CD8-positive, alpha-beta memory T cell (primary cell): Measurements from ENCODE around the gene PIP4K2A. TPM values are rescaled to one million over a fixed set of nuclear protein-coding genes. Genes with fewer than 3 reads are reported as not detected.

Experiments used
- CTCF ChIA-PET: fragments of 350-600 bp; sonication (Branson Sonifier 250); formaldehyde crosslinking; loops from one replicate; lab custom pipeline; 2021; ENCODE audit warnings: antibody characterized with exemption; lab: Charles Lee
- POLR2A ChIA-PET: fragments of 350-600 bp; sonication (Branson Sonifier 250); formaldehyde crosslinking; loops from one replicate; lab custom pipeline; 2021; ENCODE audit warnings: antibody characterized with exemption; lab: Charles Lee
- DNase-seq, 5 donors: peaks; one replicate each; pipeline versions ENCODE4 v3.0.0 to v3.0.0-alpha.2; 2020 to 2022; ENCODE audit warnings: mixed read lengths in 1 of 5
- H3K27ac ChIP-seq: one replicate; pipeline ENCODE4 v1.7.0; 2013; ENCODE audit warnings: low read depth, mild to moderate bottlenecking, low read length, moderate library complexity
- H3K27me3 ChIP-seq: 2 replicates; pipeline ENCODE4 v1.7.0; 2013; ENCODE audit warnings: low read length, mild to moderate bottlenecking; ENCODE audit not compliant: insufficient read depth, poor library complexity, severe bottlenecking
- H3K36me3 ChIP-seq: 2 replicates; pipeline ENCODE4 v1.7.0; 2013; ENCODE audit warnings: mild to moderate bottlenecking, low read length, moderate library complexity; ENCODE audit not compliant: insufficient read depth
- H3K4me1 ChIP-seq: 2 replicates; pipeline ENCODE4 v1.7.0; 2013; ENCODE audit warnings: mild to moderate bottlenecking, low read length, moderate library complexity; ENCODE audit not compliant: insufficient read depth
- H3K4me3 ChIP-seq: 2 replicates; pipeline ENCODE4 v1.7.0; 2013; ENCODE audit warnings: mild to moderate bottlenecking, low read length
- H3K9me3 ChIP-seq: 2 replicates; pipeline ENCODE4 v1.7.0; 2013; ENCODE audit warnings: mild to moderate bottlenecking, low read length
- H3K27ac Mint-ChIP-seq, 8 donors: one replicate each; pipeline ENCODE4 v1.8.0; 2020 to 2021; ENCODE audit warnings: mixed read lengths in 8 of 8, mild to moderate bottlenecking in 6 of 8, inconsistent platforms in 3 of 8, moderate library complexity in 3 of 8
- H3K27me3 Mint-ChIP-seq, 2 donors: one replicate each; pipeline ENCODE4 v1.8.0; 2020 to 2021; ENCODE audit warnings: mixed read lengths in 2 of 2, mild to moderate bottlenecking in 1 of 2, moderate library complexity in 1 of 2
- H3K36me3 Mint-ChIP-seq, 3 donors: one replicate each; pipeline ENCODE4 v1.8.0; 2020 to 2021; ENCODE audit warnings: mixed read lengths in 3 of 3, inconsistent platforms in 1 of 3, mild to moderate bottlenecking in 1 of 3
- H3K4me1 Mint-ChIP-seq, 3 donors: one replicate each; pipeline ENCODE4 v1.8.0; 2020 to 2021; ENCODE audit warnings: mixed read lengths in 3 of 3, inconsistent platforms in 1 of 3, mild to moderate bottlenecking in 1 of 3
- H3K4me3 Mint-ChIP-seq, 7 donors: one replicate each; pipeline ENCODE4 v1.8.0; 2020 to 2021; ENCODE audit warnings: mixed read lengths in 7 of 7, mild to moderate bottlenecking in 6 of 7, moderate library complexity in 4 of 7, inconsistent platforms in 2 of 7
- H3K9me3 Mint-ChIP-seq, 5 donors: one replicate each; pipeline ENCODE4 v1.8.0; 2020 to 2022; ENCODE audit warnings: mixed read lengths in 5 of 5, mild to moderate bottlenecking in 3 of 5, moderate library complexity in 2 of 5, inconsistent platforms in 1 of 5
- polyA plus RNA-seq: library from polyadenylated mRNA; unstranded; fragments of 300-500 nt; fragmentation: Illumina TruSeq; gene quantifications from one replicate; pipeline ENCODE4 v1.2.3, GENCODE V29; 2021
- total RNA-seq, 2 experiments: library from RNA; stranded (reverse); gene quantifications; one replicate each; pipeline ENCODE4 v1.2.3, GENCODE V29; 2021

Gene PIP4K2A
- total and polyA plus RNA-seq, 3 experiments from 2014 or later: 116 to 130 (median 120) TPM

DNA sequence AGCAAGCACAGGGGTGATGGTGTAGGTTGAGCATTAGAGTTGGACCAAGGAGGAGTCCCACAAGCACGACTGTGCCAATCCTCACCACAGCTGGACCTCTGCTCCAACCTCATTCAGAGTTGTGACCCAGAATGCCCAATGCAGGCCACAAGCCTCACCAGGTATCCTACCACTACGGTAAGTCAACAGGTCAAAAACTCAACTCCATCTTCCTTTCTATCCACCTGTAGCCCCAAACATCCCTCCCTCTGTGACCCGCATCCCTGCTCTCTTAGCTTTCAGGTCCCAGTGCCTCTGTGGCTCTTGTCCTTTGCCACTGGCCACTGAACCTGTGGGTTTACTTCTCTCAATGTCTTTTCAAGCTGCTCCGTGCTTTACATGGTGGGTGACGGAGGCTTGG lies 112.8 kb downstream of the PIP4K2A start:
- H3K27ac Mint-ChIP-seq: peak overlapping the region; percentile 85 to 99 (median 93)
- H3K4me1 ChIP-seq: peaks cover 96% of the 10 kb centered on the region
- peaks cover 12 to 68% (median 13%) of the 10 kb centered on the region in 3 donors for H3K36me3 Mint-ChIP-seq
- peaks cover 92 to 98% (median 98%) of the 10 kb centered on the region in 3 donors for H3K4me1 Mint-ChIP-seq
- peak overlapping the region; percentile 67 to 88 (median 71) for H3K4me3 Mint-ChIP-seq
- peak overlapping the region; percentile 41 for H3K27ac ChIP-seq
- H3K9me3 Mint-ChIP-seq: no peaks in the 10 kb centered on the region
- no peak for DNase-seq
- H3K27me3 Mint-ChIP-seq: no peaks in the 10 kb centered on the region
- POLR2A ChIA-PET: interaction anchor here (0.8 to 1.6 kb wide), 5 partner anchors 9 to 108 kb away, joined by 3 to 11 read pairs (median 3); no protein-coding TSS in a partner anchor
- CTCF ChIA-PET: interaction anchor here (0.9 to 1.7 kb wide), 8 partner anchors 9 to 76 kb away, joined by 3 to 5 read pairs (median 3); no protein-coding TSS in a partner anchor
- no peaks in the 10 kb centered on the region for H3K27me3 ChIP-seq
- peaks cover 16% of the 10 kb centered on the region for H3K36me3 ChIP-seq
- H3K9me3 ChIP-seq: no peaks in the 10 kb centered on the region
- H3K4me3 ChIP-seq: peak overlapping the region; percentile 34

DNA sequence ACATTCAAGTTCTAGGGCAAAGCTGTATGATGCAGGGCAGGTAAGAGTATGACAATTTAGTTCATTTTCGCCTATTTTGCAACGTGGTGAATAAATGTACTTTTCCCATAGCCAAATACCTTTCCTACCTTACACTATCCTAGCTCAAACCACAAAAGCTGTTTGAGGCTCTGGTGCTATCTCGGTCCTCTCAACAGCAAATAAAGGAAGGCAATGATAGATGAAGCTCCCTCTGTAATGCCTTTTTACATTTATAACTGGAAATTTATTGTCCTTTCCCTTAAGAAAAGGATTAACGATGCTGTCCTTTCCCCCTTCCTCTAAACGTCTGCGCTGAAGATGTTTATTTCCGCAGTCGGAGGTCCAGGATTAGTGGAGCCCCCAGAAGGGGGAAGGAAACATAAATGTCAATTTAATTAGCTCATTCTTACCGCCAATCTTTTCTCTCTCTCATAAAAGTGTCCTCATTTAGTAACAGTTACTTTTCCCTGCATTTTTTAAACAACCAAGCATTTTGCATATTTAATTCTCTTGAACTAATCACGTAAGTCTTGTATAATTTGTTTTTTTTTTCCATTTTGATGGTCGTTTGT lies 114.6 kb downstream of the PIP4K2A start:
- DNase-seq: no peak
- Histone ChIP-seq H3K4me1 (peaks cover 86% of the 10 kb centered on the region), H3K9me3 (no peaks in the 10 kb centered on the region), H3K27ac (peak overlapping the region; percentile 10), H3K4me3 (peak overlapping the region; percentile 24), H3K36me3 (peaks cover 16% of the 10 kb centered on the region), H3K27me3 (no peaks in the 10 kb centered on the region)
- Mint-ChIP-seq H3K4me1 (peaks cover 89 to 99% (median 94%) of the 10 kb centered on the region in 3 donors), H3K27ac (peak overlapping the region; percentile 85 to 98 (median 92)), H3K27me3 (no peaks in the 10 kb centered on the region), H3K36me3 (peaks cover 11 to 68% (median 12%) of the 10 kb centered on the region in 3 donors), H3K9me3 (no peaks in the 10 kb centered on the region), H3K4me3 (peak overlapping the region; percentile 5 to 77 (median 67))
- ChIA-PET CTCF (interaction anchor here (1.1 to 2.0 kb wide), 4 partner anchors 11 to 54 kb away, joined by 3 to 8 read pairs (median 4); no protein-coding TSS in a partner anchor), POLR2A (interaction anchor here (1.0 to 1.2 kb wide), 3 partner anchors 12 to 50 kb away, joined by 4 to 6 read pairs (median 4); no protein-coding TSS in a partner anchor)

DNA sequence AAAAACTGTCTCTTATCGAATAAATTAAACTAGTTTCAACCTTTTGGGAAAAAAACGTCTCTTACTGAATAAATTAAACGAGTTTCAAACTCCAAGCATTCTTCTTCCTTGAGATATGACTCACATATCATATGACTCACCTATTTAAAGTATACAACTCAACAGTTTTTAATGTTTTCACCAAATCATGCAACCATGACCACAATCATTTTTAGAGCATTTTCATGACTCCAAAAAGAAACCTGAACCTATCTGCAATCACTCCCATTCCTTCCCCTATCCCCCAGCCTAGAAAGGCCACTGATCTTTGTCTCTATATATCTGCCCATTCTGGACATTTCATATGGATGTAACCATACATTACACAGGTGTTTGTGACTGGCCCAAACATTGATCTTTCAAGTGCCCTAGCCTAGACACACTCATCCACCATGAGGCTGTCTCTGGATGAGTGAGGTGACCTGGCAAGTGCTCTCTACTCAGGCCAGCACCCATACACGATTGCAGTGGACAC lies 115.3 kb downstream of the PIP4K2A start:
- H3K4me1 Mint-ChIP-seq: peaks cover 85 to 97% (median 92%) of the 10 kb centered on the region in 3 donors
- CTCF ChIA-PET: interaction anchor here (1.1 to 2.0 kb wide), 4 partner anchors 12 to 55 kb away, joined by 3 to 8 read pairs (median 4); no protein-coding TSS in a partner anchor
- Histone ChIP-seq H3K4me1 (peaks cover 83% of the 10 kb centered on the region), H3K4me3 (no peak overlapping the region), H3K27ac (peak overlapping the region; percentile 10), H3K27me3 (no peaks in the 10 kb centered on the region), H3K9me3 (no peaks in the 10 kb centered on the region), H3K36me3 (peaks cover 16% of the 10 kb centered on the region)
- no peaks in the 10 kb centered on the region for H3K27me3 Mint-ChIP-seq
- H3K27ac Mint-ChIP-seq: peak overlapping the region; percentile 85 to 98 (median 92)
- peak overlapping the region; percentile 5 to 67 (median 38) for H3K4me3 Mint-ChIP-seq
- POLR2A ChIA-PET: interaction anchor here (1.0 to 1.2 kb wide), 2 partner anchors 13 to 51 kb away, joined by 4 to 6 read pairs; no protein-coding TSS in a partner anchor
- no peak for DNase-seq
- no peaks in the 10 kb centered on the region for H3K9me3 Mint-ChIP-seq
- peaks cover 12 to 65% (median 13%) of the 10 kb centered on the region in 3 donors for H3K36me3 Mint-ChIP-seq

DNA sequence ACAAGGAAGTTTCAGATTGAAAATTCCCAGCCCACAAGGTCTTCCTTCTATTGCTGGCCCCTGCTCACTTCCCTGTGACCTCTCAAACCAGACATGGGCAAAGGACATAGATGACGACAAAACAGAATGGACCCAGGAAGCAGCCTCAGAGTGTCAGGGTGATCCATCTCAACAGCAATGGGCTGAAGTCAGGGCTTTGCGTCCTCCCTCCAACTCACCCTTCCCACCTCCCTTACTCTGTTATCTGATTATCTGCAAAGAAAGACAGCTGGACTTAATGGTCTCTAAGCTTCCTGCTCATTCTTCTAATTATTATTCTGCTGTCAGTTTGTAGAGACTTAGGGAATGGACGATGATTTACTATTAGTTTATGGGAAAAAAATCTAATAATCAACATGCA lies 115.9 kb downstream of the PIP4K2A start:
- Mint-ChIP-seq H3K4me3 (peak overlapping the region in 5 of 7 donors; percentile 38 to 73 (median 67)), H3K4me1 (peaks cover 83 to 97% (median 91%) of the 10 kb centered on the region in 3 donors), H3K36me3 (peaks cover 12 to 66% (median 13%) of the 10 kb centered on the region in 3 donors), H3K9me3 (no peaks in the 10 kb centered on the region), H3K27ac (peak overlapping the region; percentile 86 to 98 (median 95)), H3K27me3 (no peaks in the 10 kb centered on the region)
- Histone ChIP-seq H3K9me3 (no peaks in the 10 kb centered on the region), H3K27ac (peak overlapping the region; percentile 10), H3K4me3 (no peak overlapping the region), H3K36me3 (peaks cover 16% of the 10 kb centered on the region), H3K4me1 (peaks cover 81% of the 10 kb centered on the region), H3K27me3 (no peaks in the 10 kb centered on the region)
- ChIA-PET CTCF (interaction anchor here (1.2 kb wide), 1 partner anchor 56 kb away, joined by 4 read pairs; no protein-coding TSS in a partner anchor), POLR2A (no interaction called here)
- no peak for DNase-seq

DNA sequence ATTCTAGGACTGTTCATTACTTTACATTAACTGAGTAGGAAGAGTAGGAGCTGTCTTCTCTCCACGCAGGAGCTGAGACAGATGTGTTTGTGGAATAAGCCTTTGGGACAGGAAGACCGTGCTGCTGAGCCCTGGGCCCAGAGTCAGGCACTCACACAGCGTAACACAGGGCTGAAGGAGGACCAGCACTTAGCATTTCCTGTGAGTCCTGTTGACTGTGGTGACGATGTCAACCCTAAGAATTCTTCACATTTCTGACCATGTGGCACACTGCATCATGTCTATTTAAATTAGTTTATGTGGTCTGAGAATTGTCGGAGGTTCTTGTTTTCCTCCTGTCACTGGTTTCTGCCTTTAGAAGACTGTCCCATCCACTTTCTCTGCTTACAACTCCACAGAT lies 117.2 kb downstream of the PIP4K2A start:
- Histone ChIP-seq H3K27ac (peak overlapping the region; percentile 53), H3K27me3 (no peaks in the 10 kb centered on the region), H3K4me1 (peaks cover 78% of the 10 kb centered on the region), H3K4me3 (no peak overlapping the region), H3K36me3 (peaks cover 16% of the 10 kb centered on the region), H3K9me3 (no peaks in the 10 kb centered on the region)
- no peaks in the 10 kb centered on the region for H3K9me3 Mint-ChIP-seq
- peak overlapping the region; percentile 86 to 98 (median 95) for H3K27ac Mint-ChIP-seq
- ChIA-PET POLR2A (interaction anchor here (0.7 kb wide), 1 partner anchor 13 kb away, joined by 3 read pairs; no protein-coding TSS in a partner anchor), CTCF (interaction anchor here (0.9 to 1.8 kb wide), 5 partner anchors 12 to 113 kb away, joined by 3 to 9 read pairs (median 3); no protein-coding TSS in a partner anchor)
- peaks cover 87 to 98% (median 93%) of the 10 kb centered on the region in 3 donors for H3K4me1 Mint-ChIP-seq
- DNase-seq: peak in 4 of 5 donors; percentile 33 to 65 (median 50)
- H3K36me3 Mint-ChIP-seq: peaks cover 18 to 73% (median 18%) of the 10 kb centered on the region in 3 donors
- peak overlapping the region; percentile 24 to 75 (median 68) for H3K4me3 Mint-ChIP-seq
- H3K27me3 Mint-ChIP-seq: no peaks in the 10 kb centered on the region

DNA sequence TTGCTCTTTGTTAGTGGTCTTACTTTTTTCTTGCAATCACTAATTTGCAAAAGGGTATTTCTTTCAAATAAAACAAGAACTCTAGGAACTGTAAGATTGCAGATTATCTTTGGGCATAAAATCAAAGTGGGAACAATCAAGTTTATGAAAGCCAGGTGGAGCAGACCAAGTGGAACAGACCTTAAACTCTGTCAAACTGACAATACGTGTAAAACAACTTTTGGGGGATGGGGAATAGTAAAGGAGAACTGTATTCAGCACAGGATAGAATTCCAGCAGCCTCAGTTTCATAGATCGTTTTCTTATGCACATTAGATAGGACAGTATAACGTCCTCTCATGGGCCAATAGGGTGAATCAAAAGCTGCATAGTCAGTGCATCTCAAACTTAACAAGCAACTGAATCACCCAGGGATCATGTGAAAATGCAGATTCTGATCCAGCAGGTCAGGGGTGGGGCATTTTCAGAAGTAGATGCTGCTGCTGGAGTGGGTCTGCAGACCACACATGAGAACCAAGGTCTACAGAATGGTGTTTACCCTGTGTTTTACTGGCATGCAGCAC lies 120.7 kb downstream of the PIP4K2A start:
- Histone ChIP-seq H3K27ac (no peak overlapping the region), H3K9me3 (no peaks in the 10 kb centered on the region), H3K27me3 (no peaks in the 10 kb centered on the region), H3K4me3 (no peak overlapping the region), H3K4me1 (peaks cover 46% of the 10 kb centered on the region), H3K36me3 (peaks cover 20% of the 10 kb centered on the region)
- Mint-ChIP-seq H3K36me3 (peaks cover 9 to 81% (median 16%) of the 10 kb centered on the region in 3 donors), H3K27ac (peak overlapping the region; percentile 36 to 98 (median 82)), H3K4me3 (peak overlapping the region in 1 of 7 donors; percentile 4), H3K4me1 (peaks cover 80 to 96% (median 92%) of the 10 kb centered on the region in 3 donors), H3K9me3 (no peaks in the 10 kb centered on the region), H3K27me3 (peaks cover 0 to 3% of the 10 kb centered on the region in 2 donors)
- ChIA-PET CTCF (interaction anchor here (0.7 to 2.0 kb wide), 3 partner anchors 9 to 20 kb away, joined by 3 to 8 read pairs (median 8); no protein-coding TSS in a partner anchor), POLR2A (interaction anchor here (1.4 kb wide), 1 partner anchor 18 kb away, joined by 3 read pairs; no protein-coding TSS in a partner anchor)
- no peak for DNase-seq

DNA sequence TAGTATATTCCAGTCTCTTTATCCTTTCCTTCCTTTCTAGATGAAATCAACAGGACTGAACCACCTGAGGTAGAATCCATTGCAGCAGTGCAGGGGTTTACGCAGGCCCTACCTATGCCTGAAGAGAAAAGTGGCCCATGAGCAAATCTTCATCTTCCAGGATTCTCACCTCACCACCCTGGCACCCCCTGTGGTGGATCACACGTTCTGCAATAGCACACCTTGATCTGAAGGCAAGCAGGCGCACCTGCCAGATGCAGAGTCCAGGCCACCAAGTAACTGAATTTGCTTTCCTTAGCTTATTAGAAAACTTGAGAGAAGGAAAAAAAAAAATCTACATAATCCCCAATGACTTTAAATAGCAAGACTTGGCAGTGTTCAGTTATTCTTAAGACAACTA lies 121.4 kb downstream of the PIP4K2A start:
- Histone ChIP-seq H3K27ac (no peak overlapping the region), H3K4me3 (no peak overlapping the region), H3K4me1 (peaks cover 39% of the 10 kb centered on the region), H3K27me3 (no peaks in the 10 kb centered on the region), H3K9me3 (no peaks in the 10 kb centered on the region), H3K36me3 (peaks cover 24% of the 10 kb centered on the region)
- Mint-ChIP-seq H3K36me3 (peaks cover 9 to 83% (median 20%) of the 10 kb centered on the region in 3 donors), H3K4me3 (peak overlapping the region in 4 of 7 donors; percentile 7 to 84 (median 20)), H3K27me3 (peaks cover 0 to 3% of the 10 kb centered on the region in 2 donors), H3K27ac (peak overlapping the region; percentile 73 to 98 (median 83)), H3K4me1 (peaks cover 77 to 94% (median 92%) of the 10 kb centered on the region in 3 donors), H3K9me3 (no peaks in the 10 kb centered on the region)
- ChIA-PET POLR2A (interaction anchor here (0.7 to 1.4 kb wide), 2 partner anchors 17 to 19 kb away, joined by 3 read pairs; no protein-coding TSS in a partner anchor), CTCF (interaction anchor here (2.0 kb wide), 1 partner anchor 18 kb away, joined by 8 read pairs; no protein-coding TSS in a partner anchor)
- no peak for DNase-seq
